GM18498 (cell line): ENCODE measurements around the gene SHISA2.

Experiments used
- ATAC-seq: cut with Tn5 transposase; IDR thresholded peaks from one replicate; pipeline ENCODE4 v1.9.1; 2021; ENCODE audit warnings: mild to moderate bottlenecking, moderate library complexity; ENCODE audit not compliant: unreplicated experiment

Gene SHISA2

GRCh38 chr13:26050568-26051230 lies 1.1 kb downstream of the SHISA2 start:
- no peak for ATAC-seq

GRCh38 chr13:26048741-26049140 lies 3.1 kb downstream of the SHISA2 start:
- no peak for ATAC-seq

GRCh38 chr13:26047040-26047439 lies 4.8 kb downstream of the SHISA2 start:
- ATAC-seq: no peak

- no peak for ATAC-seq
Measured at GRCh38 chr13:26046639-26047038, 5.2 kb downstream of the SHISA2 start.

- no peak for ATAC-seq
Measured at GRCh38 chr13:26045142-26045541, 6.7 kb downstream of the SHISA2 start.

- no peak for ATAC-seq
Measured at GRCh38 chr13:26042785-26043184, 9.0 kb downstream of the SHISA2 start.

- ATAC-seq: no peak
Measured at GRCh38 chr13:26041444-26041843, 10.4 kb downstream of the SHISA2 start.

GRCh38 chr13:26038931-26039475 lies 12.8 kb downstream of the SHISA2 start:
- ATAC-seq: no peak

GRCh38 chr13:26037302-26037701 lies 14.5 kb downstream of the SHISA2 start:
- ATAC-seq: no peak

- ATAC-seq: no peak
Measured at GRCh38 chr13:26036383-26036782, 15.4 kb downstream of the SHISA2 start.

GRCh38 chr13:26034018-26034417 lies 17.8 kb downstream of the SHISA2 start:
- ATAC-seq: no peak

GRCh38 chr13:26030331-26030730 lies 21.5 kb downstream of the SHISA2 start:
- no peak for ATAC-seq

GRCh38 chr13:26029581-26030136 lies 22.2 kb downstream of the SHISA2 start:
- ATAC-seq: no peak

GRCh38 chr13:26026211-26026610 lies 25.6 kb downstream of the SHISA2 start:
- ATAC-seq: no peak

- no peak for ATAC-seq
Measured at GRCh38 chr13:26025771-26026170, 26.0 kb downstream of the SHISA2 start.

- ATAC-seq: no peak
Measured at GRCh38 chr13:26025196-26025595, 26.6 kb downstream of the SHISA2 start.

- no peak for ATAC-seq
Measured at GRCh38 chr13:26024558-26024957, 27.3 kb downstream of the SHISA2 start.

GRCh38 chr13:26022538-26023292 lies 29.1 kb downstream of the SHISA2 start:
- no peak for ATAC-seq

GRCh38 chr13:26021956-26022355 lies 29.9 kb downstream of the SHISA2 start:
- no peak for ATAC-seq

GRCh38 chr13:26021516-26021915 lies 30.3 kb downstream of the SHISA2 start:
- no peak for ATAC-seq

GRCh38 chr13:26020891-26021290 lies 30.9 kb downstream of the SHISA2 start:
- ATAC-seq: no peak
